Measurements from ENCODE around the gene B3GNT3.

Gene B3GNT3

GRCh38 chr19:17862711-17863519 lies 68.0 kb downstream of the B3GNT3 start:
- no peak for DNase-seq
